Hepatocyte (in vitro differentiated cells): ENCODE results near the gene VCL.

ENCODE experiments used
- CTCF ChIP-seq: fragments of 200-600 bp; sonication (generic); IDR thresholded peaks from 2 replicates; pipeline ENCODE4 v1.5.1; 2016; ENCODE audit warnings: antibody characterized with exemption, mild to moderate bottlenecking; ENCODE audit not compliant: poor library complexity
- EZH2 ChIP-seq: fragments of 200-600 bp; sonication (generic); IDR thresholded peaks from 2 replicates; pipeline ENCODE4 v1.6.1; 2016; ENCODE audit warnings: antibody characterized with exemption, mild to moderate bottlenecking, borderline replicate concordance
- EZH2phosphoT487 ChIP-seq: fragments of 200-600 bp; sonication (generic); IDR thresholded peaks from one replicate; pipeline ENCODE4 v1.6.1; 2018; ENCODE audit warnings: antibody characterized with exemption, mild to moderate bottlenecking, low read depth, moderate library complexity; ENCODE audit not compliant: unreplicated experiment, severe bottlenecking

DNA sequence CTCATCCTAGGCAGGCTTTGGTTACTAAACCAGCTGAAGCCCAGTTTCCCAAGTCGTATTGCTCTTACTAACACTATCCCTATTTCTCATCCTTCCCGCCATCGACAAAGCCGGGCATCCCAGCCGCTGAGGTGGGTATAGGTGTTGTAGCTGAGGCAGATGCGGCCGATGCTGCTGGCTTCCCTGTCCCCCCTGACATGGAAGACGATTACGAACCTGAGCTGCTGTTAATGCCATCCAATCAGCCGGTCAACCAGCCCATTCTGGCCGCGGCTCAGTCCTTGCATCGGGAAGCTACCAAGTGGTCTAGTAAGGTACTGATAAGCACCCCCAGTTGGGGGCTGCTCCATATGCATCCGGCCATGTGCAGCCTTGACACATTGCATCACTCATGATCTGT, 113.9 kb downstream of the VCL start:
- TF ChIP-seq CTCF = no peak
- TF ChIP-seq EZH2 = no peak
- TF ChIP-seq EZH2phosphoT487 = no peak
